Hematopoietic multipotent progenitor cell treated with erythropoietin and hydrocortisone succinate and interleukin-3 and kit ligand, for 4 days (in vitro differentiated cells): Measurements from ENCODE around the gene ZNF320.
"Not testable (repeated sequence)": the region's sequence is repeated elsewhere in the genome, so short reads cannot be mapped to it uniquely, and the experiment has no call there.

Experiments used
- DNase-seq: peaks from one replicate; pipeline ENCODE4 v3.0.0-alpha.2; 2015

Gene ZNF320

GRCh38 chr19:52897138-52897935 is at the start of gene ZNF320:
Gene ZNF320 (minus strand): TSS chr19:52897635. CDS start chr19:52890255, 7,380 bp downstream.
- DNase-seq, result peak; percentile 99

DNA sequence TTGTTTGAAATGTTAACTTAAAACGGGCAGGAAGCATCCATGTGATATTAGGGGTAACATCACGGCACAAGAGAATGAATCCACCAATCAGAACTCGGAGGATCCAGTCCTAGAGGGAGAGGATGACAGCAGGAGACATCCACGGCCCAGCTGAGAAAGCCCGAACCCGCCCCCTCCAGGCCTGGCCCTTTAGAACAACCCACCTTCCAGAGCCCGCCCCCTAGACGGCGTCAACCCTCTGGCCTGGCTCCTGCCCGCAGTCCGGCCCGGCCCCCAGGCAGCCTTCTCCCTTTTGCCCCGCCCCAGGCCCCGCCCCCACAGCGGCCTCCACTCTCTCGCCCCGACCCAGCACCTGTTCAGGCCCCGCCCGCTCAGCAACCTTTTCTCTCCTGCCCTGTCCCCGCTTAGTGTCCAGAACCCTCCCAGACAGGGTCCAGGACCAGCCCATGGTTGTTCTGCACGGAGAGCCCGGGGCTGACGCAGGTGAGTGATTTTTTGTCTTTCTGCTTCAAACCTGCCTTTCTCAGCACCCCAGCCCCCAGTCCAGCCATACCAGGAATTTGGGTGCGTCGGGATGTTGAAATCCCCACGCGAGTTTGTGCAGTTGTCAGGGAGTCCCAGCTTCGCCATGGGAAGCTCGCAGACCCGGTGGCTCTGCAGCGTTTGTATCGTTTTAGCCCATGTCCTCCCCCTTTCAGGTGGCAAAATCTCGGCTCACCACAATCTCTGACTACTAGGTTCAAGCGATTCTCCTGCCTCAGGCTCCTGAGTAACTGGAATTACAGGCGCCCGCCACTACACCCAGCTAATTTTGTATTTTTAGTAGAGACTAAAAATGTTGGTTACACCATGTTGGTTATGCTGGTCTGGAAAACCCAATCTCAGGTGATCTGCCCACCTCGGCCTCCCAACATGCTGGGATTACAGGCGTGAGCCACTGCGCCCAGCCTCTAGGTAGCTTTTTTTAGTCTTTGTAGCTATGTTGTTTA is 49.2 kb upstream of the ZNF320 start:
- peak; percentile 41 for DNase-seq

GRCh38 chr19:52945652-52946321 is 48.4 kb upstream of the ZNF320 start:
- DNase-seq, result no peak

- DNase-seq, result not testable (repeated sequence)
These were observed 47.5 kb upstream of the ZNF320 start for GRCh38 chr19:52944703-52945493.

GRCh38 chr19:52943884-52944643 is 46.6 kb upstream of the ZNF320 start:
- DNase-seq, result no peak

DNA sequence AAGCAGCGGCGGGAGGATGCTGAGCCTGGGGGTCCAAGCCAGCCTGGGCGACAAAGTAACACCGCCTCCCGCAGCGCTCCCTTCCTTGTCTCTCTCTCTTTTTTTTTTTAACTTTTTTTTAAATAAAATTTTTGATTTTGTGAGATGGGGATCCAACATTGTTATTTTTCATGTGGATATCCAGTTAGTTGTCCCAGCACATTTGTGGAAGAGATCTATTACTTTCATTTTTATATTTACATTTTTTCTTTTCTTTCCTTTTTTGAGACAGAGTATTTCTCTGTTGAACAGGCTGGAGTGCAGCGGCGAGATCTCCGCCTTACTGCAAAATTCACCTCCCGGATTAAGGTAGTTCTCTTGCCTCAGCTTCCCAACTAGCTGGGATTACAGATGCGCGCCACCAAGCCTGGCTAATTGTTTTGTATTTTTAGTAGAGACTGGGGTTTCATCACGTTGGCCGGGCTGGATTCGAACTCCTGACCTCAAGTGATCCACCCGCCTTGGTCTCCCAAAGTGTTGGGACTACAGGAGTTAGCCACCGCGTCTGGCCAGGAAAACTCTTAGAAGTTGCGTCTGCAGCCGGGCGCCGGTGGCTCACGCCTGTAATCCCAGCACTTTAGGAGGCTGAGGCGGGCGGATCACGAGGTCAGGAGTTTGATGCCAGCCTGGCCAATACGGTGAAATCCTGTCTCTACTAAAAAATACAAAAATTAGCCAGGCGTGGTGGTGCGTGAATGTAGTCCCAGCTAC is 45.9 kb upstream of the ZNF320 start:
- DNase-seq, result no peak

- DNase-seq, result peak; percentile 96
These were observed 45.1 kb upstream of the ZNF320 start for GRCh38 chr19:52942386-52943133.

DNA sequence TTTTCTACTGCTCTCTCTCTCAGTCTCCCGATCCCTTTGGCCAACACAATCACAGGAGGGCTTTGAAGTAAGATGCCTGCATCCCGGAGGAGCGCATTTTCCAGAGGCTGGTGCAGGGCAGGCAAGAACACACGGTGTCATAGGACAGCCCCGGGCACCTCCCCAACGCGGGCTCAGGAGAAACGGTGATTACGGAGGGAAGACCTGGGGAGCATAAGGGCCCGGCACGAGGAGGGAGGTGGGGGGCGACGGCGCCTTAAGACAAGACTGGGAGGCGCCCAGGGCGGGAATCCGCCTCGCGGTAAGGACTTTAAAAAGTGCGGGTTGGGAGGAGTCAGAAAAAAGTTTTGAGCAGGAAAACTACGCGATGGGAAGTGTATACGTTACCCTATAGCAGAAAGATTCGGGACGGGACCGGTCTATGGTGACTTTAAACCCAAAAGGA is 44.5 kb upstream of the ZNF320 start:
- DNase-seq, result peak; percentile 71

GRCh38 chr19:52941523-52941922 is 44.1 kb upstream of the ZNF320 start:
- DNase-seq, result peak; percentile 37

DNA sequence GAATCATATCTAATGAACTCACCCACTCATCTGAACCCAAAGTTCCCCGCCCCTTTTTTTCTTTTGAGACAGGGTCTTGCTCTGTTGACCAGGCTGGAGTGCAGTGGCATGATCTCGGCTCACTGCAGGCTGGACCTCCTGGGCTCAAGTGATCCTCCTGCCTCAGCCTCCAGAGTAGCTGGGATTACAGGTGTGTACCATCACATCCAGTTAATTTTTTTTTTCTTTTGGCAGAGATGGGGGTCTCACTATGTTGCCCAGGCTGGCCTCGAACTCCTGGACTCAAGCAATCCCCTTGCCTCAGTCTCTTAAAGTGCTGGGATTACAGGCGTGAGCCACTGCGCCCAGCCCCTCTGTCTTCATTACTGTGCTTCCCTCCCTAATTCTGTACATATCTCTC is 43.5 kb upstream of the ZNF320 start:
- not testable (repeated sequence) for DNase-seq

GRCh38 chr19:52938761-52939160 is 41.3 kb upstream of the ZNF320 start:
- no peak for DNase-seq

DNA sequence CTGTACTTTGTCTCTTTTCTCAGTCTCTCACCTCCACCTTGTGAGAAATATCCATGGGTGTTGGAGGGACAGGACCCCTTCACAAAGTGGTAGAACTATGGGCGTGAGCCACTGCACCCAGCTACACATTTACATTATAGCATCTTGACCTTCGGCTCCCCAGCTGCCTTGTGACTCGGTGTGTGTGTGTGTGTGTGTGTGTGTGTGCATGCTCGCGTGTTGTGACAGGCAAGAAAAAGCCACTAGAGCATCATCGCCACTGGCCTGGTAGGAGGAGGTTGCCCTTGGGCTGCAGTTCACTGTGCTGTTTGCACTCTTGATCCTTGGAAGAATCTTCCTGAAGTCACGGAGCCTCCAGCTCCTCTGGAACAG is 39.5 kb upstream of the ZNF320 start:
- DNase-seq, result no peak

GRCh38 chr19:52936151-52936953 is 38.9 kb upstream of the ZNF320 start:
- peak; percentile 96 for DNase-seq

- DNase-seq, result no peak
These were observed 38.0 kb upstream of the ZNF320 start for GRCh38 chr19:52935434-52935833.

DNA sequence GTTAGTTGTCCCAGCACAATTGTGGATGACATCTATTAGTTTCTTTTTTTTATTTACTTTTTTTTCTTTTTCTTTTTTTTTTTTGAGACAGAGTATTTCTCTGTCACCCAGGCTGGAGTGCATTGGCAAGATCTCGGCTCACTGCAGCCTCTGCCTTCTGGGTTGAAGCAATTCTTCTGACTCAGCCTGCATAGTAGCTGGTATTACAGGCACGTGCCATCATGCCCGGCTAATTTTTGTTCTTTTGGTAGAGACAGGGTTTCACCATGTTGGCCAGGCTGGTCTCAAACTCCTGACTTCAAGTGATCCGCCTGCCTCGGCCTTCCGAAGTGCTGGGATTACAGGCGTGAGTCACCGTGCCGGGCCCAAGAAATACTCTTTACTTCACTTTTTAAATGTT is 27.2 kb upstream of the ZNF320 start:
- DNase-seq, result not testable (repeated sequence)

GRCh38 chr19:52923778-52924593 is 26.6 kb upstream of the ZNF320 start:
- DNase-seq, result peak; percentile 56

DNA sequence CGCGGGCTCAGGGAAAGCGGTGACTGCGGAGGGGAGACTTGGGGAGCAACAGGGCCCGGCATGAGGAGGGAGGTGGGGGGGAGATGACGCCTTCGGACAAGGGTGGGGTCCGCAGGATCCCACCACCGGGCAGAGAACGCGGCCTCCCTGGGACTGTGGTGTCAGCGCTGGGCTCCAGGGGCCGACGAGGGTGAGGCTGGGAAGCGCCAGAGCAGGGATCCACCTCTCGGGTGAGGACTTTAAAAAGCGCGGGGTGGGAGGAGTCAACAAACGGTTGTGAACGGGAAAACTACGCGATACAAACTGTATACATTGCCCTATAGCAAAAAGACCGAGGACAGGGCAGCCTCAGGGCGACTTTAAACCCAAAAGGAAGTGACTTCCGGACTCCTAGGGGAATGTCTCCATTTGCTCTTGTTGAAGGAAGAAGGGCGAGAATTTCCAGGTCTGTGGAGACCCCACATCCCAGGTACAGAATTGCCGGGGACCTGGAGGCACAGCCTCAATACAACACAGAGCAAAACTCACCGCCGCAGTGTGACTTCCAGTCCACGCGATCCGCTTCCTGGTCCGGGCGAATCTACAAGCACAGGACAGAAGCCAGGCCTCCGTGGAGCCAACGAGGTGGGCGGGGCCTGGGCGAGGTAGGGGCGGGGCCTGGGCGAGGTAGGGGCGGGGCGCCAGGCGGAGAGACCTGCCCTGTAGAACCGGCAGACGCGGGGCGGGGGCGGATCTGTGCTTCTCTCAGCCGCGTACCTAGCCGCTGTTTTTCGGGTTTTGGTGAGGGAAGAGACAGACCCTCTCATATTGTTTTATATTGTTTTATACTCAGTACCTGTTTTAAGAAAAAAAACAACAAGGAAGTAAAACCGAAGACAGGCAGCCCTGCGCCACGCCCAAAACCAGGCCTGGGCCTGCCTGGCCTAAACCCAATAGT is 25.7 kb upstream of the ZNF320 start, which contains the start of gene ZNF888:
ZNF888 (minus strand) TSS at position 588 of the 937 bp plus-strand sequence. CDS start 5,555 bp downstream, outside the sequence.
- peak; percentile 95 for DNase-seq
